ENCODE results near the gene MITF. TPM values are rescaled to one million over a fixed set of nuclear protein-coding genes. Genes with fewer than 3 reads are reported as not detected.

The MITF gene
- total RNA-seq, 1 donor: 30.2 TPM

- TF ChIP-seq, protein P1, sequence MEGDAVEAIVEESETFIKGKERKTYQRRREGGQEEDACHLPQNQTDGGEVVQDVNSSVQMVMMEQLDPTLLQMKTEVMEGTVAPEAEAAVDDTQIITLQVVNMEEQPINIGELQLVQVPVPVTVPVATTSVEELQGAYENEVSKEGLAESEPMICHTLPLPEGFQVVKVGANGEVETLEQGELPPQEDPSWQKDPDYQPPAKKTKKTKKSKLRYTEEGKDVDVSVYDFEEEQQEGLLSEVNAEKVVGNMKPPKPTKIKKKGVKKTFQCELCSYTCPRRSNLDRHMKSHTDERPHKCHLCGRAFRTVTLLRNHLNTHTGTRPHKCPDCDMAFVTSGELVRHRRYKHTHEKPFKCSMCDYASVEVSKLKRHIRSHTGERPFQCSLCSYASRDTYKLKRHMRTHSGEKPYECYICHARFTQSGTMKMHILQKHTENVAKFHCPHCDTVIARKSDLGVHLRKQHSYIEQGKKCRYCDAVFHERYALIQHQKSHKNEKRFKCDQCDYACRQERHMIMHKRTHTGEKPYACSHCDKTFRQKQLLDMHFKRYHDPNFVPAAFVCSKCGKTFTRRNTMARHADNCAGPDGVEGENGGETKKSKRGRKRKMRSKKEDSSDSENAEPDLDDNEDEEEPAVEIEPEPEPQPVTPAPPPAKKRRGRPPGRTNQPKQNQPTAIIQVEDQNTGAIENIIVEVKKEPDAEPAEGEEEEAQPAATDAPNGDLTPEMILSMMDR (IDR thresholded peaks at IDR 0.05; ENCODE audit: insufficient read depth, low read depth, low read length): no peak
- peak; percentile 68 for DNase-seq (ENCODE audit: low read depth)
- H3K4me3 ChIP-seq (ENCODE audit: low read depth, low read length): no peak overlapping the region
Observed at GRCh38 chr3:69809076-69809835, 70.0 kb downstream of the MITF start.

DNA sequence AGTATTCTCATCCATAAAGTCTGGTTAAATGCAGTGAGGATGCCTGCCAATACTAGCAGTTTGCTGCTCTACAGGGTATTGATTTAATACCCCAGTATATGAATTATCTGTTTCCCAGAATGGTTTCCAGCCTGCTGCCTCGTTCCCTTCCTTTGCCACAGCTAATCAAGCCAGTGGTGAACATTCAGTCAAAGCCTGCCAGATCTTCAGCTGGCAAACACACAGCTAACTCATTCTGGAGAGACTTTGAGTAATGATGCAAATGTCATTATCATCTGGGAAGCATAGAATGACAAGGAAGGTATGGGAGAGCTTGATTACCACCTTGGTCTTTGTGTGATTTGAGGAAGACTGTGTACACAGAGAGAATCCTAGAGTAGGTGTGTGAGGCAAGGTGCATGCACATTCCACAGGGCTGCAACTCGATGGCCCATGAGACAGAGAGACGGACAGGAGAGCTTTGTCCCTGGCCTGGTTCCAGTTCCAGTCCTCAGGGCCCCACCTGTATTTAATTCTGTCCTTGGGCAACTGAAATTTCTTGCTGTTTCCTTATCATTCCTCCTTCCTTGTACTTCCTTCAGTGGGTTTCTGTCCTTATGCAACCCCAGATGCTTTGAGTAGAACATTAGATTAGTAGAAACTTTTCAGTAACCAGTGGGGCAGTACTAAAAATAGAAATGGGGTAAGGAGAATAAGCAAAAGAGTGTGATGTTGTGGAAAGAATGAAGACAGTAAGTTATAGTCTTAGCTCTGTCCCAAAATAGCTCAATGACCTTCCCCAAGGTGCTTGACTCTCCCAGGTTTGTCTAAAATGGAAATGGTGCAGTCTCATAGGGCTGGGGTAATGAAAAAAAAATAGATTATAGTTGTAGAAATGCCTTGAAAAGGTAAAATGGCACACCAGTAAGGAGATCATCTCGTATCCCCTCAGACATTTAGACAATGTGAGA lies 72.5 kb downstream of the MITF start:
- TF ChIP-seq, protein P1 (IDR thresholded peaks at IDR 0.05; ENCODE audit: insufficient read depth, low read depth, low read length): no peak
- DNase-seq (ENCODE audit: low read depth): no peak
- no peak overlapping the region for H3K4me3 ChIP-seq (ENCODE audit: low read depth, low read length)

DNA sequence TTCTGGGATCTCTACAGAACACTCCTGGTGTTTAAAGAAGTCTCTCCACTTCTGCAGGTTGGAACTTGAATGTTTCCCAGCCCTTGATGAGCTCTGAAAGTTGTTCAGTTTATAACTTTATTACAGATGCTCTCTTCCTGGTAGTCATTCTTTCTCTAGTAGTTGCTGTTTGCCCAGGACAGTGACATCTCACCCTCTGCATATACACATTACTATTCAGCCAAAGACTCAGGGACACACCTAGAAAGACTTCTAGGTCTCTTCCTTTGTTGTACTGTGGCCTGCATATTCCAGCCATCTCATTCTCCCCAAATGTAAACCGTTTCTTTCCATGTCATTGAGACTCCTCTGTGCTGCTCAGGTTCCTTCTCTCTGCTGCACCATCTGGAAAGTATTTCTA lies 76.7 kb downstream of the MITF start:
- TF ChIP-seq, protein P1 (IDR thresholded peaks at IDR 0.05; ENCODE audit: insufficient read depth, low read depth, low read length): no peak
- H3K4me3 ChIP-seq (ENCODE audit: low read depth, low read length): no peak overlapping the region
- no peak for DNase-seq (ENCODE audit: low read depth)

GRCh38 chr3:69817988-69818387 lies 78.7 kb downstream of the MITF start:
- no peak for DNase-seq (ENCODE audit: low read depth)
- TF ChIP-seq, protein P1 (IDR thresholded peaks at IDR 0.05; ENCODE audit: insufficient read depth, low read depth, low read length): no peak
- no peak overlapping the region for H3K4me3 ChIP-seq (ENCODE audit: low read depth, low read length)

DNA sequence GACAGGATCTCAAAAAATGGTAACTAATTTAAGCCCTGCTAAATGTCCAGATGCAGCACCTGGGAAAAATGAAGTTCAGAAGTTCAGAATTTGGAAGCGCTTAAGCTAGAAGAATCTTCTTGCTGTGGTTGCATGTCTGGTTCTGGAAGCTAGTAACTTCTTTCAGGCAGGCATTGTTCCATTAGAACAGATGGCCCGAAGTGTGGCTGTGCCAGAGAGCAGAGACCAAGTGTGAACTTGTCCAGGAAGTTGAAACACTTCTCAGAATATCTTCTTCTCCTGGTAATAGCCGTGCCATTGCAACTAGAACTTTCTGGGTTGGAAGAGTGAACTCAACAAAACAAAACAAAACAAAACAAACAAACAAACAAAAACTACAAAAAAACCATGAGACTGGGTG lies 80.0 kb downstream of the MITF start:
- TF ChIP-seq, protein P1 (IDR thresholded peaks at IDR 0.05; ENCODE audit: insufficient read depth, low read depth, low read length): no peak
- no peak overlapping the region for H3K4me3 ChIP-seq (ENCODE audit: low read depth, low read length)
- no peak for DNase-seq (ENCODE audit: low read depth)

DNA sequence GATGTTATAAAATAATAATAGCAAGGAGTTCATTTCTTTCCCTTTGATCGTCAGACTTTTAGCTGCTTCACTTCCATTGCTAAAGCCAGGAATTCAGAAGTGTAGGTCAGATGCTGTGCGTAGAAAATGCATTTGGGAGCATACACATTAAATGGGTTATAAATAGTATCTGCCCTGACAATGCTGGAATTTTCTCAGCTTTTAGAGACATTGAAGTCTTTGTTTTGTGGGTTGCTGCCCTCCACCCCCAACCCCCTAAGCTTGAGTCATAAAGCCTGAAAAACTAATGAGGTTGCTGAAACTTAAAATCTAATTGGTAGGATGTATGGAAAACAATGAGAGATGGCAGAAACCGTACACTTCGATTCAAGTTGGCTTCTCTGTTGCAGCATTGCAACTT lies 81.9 kb downstream of the MITF start:
- no peak for DNase-seq (ENCODE audit: low read depth)
- TF ChIP-seq, protein P1 (IDR thresholded peaks at IDR 0.05; ENCODE audit: insufficient read depth, low read depth, low read length): no peak
- H3K4me3 ChIP-seq (ENCODE audit: low read depth, low read length): no peak overlapping the region

Data from fibroblast of villous mesenchyme (primary cell).